Activated CD4-positive, alpha-beta T cell treated with anti-CD3 and anti-CD28 coated beads, Interleukin-2, amount 10 ng/mL, durations not matched to agents 24 days and 14 days (primary cell): ENCODE data around the gene PSMC4. TPM values are rescaled to one million over a fixed set of nuclear protein-coding genes. Genes with fewer than 3 reads are reported as not detected.

Source experiments
- DNase-seq: peaks from one replicate; pipeline ENCODE4 v3.0.0; 2022
- H3K27ac Mint-ChIP-seq: one replicate; pipeline ENCODE4 v1.8.0; 2022; ENCODE audit warnings: mild to moderate bottlenecking, mixed read lengths
- H3K27me3 Mint-ChIP-seq: one replicate; pipeline ENCODE4 v1.8.0; 2022; ENCODE audit warnings: mixed read lengths
- H3K36me3 Mint-ChIP-seq: one replicate; pipeline ENCODE4 v1.8.0; 2022; ENCODE audit warnings: low read depth, mild to moderate bottlenecking, mixed read lengths
- H3K4me1 Mint-ChIP-seq: one replicate; pipeline ENCODE4 v1.8.0; 2021; ENCODE audit warnings: mixed read lengths
- H3K4me3 Mint-ChIP-seq: one replicate; pipeline ENCODE4 v1.8.0; 2022; ENCODE audit warnings: mild to moderate bottlenecking, moderate library complexity, mixed read lengths
- H3K9me3 Mint-ChIP-seq: one replicate; pipeline ENCODE4 v1.8.0; 2021; ENCODE audit warnings: mixed read lengths
- intact Hi-C: fragments of 100-400 bp; cut with micrococcal nuclease; formaldehyde crosslinking; loops from one replicate; pipeline ENCODE4 v1.15.1; 2023
- total RNA-seq: library from RNA; stranded (reverse); gene quantifications from 2 replicates; pipeline ENCODE4 v1.2.3, GENCODE V29; 2022

Gene PSMC4
- total RNA-seq, result 192 and 193 TPM in 2 replicates

DNA sequence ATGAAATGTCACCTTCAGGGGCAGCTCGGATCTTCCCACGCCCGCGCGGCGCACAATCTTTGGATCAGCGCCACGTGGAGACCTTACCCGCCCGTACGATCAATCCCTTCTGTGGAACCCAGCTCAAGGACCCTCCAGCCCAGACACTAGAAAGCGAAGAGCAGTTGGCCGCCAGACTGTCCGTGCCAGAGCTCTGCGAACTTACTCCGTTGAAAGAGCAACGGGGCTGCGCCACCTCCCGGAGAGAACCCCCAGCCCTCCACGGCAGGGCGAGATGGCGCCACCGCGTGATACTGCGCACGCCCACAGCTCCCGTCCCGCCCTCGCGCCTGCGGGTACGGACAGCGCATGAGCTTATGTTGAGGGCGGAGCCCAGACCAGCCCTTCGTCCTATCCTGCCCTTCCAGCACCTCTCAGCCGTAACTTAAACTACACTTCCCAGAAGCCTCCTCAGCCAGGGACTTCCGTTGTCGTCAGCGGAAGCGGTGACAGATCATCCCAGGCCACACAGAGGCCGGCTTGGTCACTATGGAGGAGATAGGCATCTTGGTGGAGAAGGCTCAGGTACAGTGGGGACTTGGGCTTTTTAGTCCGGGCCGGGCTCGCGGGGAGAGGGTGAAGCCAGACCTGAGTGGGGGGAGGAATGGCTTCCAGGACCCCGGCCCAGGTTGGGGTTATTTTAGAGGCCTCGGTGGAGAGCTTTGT, at the start of gene PSMC4:
Gene PSMC4 (plus strand): TSS at position 491 of the 705 bp plus-strand sequence. CDS start 38 bp downstream, at position 529.
- Mint-ChIP-seq H3K4me3 (peak within 1 kb of the TSS; percentile 95), H3K4me1 (peaks cover 57% of the 10 kb centered on the region), H3K27me3 (no peaks in the 10 kb centered on the region), H3K36me3 (peaks cover 57% of the 10 kb centered on the region), H3K9me3 (no peaks in the 10 kb centered on the region), H3K27ac (peak within 1 kb of the TSS; percentile 98)
- intact Hi-C loops, result loop anchor here (1.0 to 5.0 kb wide), 11 partner anchors 11 to 1120 kb away; partner anchors contain the start of genes FBL, SERTAD3, ZNF546 and ZNF780A
- peak; percentile 100 for DNase-seq

DNA sequence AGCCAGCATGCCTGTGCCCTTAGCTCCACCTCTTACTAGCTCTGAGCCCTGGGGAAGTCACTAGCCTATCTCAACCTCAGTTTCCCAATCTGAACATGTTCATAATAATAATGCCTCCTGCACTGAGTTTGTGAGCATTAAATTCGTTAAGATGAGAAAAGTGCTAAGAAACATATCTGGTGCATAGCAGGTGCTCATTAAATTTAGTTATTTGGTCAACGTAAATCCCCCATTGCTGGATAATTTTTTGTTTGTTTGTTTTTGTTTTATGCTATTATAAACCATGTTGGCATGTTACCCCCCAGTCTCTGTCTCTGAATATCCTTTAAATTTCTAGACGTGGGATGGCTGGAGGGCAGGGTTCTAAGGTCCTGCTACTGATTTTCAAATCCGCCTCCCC, 47.1 kb upstream of the PSMC4 start:
- no peak overlapping the region for H3K27ac Mint-ChIP-seq
- no peaks in the 10 kb centered on the region for H3K9me3 Mint-ChIP-seq
- H3K4me3 Mint-ChIP-seq, result no peak overlapping the region
- no peaks in the 10 kb centered on the region for H3K36me3 Mint-ChIP-seq
- H3K4me1 Mint-ChIP-seq, result peaks cover 6% of the 10 kb centered on the region
- no peaks in the 10 kb centered on the region for H3K27me3 Mint-ChIP-seq
- DNase-seq, result no peak
- intact Hi-C loops, result no loop called here

DNA sequence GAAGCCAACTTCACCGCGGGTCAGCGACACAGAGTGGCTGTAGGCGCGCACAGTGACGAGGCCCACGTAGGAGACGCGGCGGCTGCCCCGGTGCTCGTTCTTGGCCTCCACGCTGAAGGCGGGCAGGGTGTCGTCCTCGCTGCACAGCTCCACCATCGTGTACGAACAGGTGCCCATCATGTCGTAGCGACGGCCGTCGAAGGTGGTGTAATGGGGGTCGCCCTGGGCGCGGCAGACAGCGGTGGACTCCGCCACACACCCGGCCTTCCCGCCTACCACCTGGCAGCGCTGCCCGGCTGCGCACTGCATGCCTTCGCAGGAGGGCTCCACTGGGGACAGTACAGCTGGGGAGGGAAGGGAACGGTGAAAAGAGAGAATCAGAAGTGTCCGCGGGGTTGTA, 46.6 kb upstream of the PSMC4 start:
- Mint-ChIP-seq H3K4me1 (peaks cover 6% of the 10 kb centered on the region), H3K36me3 (no peaks in the 10 kb centered on the region), H3K27me3 (no peaks in the 10 kb centered on the region), H3K4me3 (no peak overlapping the region), H3K9me3 (no peaks in the 10 kb centered on the region), H3K27ac (no peak overlapping the region)
- DNase-seq, result no peak
- intact Hi-C loops, result no loop called here

DNA sequence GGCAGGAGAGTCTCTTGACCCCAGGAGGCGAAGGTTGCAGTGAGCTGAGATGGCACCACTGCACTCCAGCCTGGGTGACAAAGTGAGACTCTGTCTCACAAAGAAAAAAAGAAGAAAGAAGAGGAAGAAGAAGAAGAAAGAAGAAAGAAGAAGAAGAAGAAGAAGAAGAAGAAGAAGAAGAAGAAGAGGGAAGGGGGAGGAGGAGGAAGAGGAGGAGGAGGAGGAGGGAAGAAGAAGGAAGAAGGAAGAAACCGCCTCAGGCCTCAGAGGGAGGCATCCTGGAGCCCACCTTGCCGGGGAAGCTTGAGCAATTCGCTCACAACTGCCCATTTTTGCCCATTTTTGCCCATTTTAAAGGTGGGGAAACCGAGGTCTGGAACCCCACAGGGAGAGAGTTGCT, 46.0 kb upstream of the PSMC4 start:
- DNase-seq, result no peak
- no peak overlapping the region for H3K4me3 Mint-ChIP-seq
- peaks cover 5% of the 10 kb centered on the region for H3K9me3 Mint-ChIP-seq
- peaks cover 2% of the 10 kb centered on the region for H3K36me3 Mint-ChIP-seq
- H3K4me1 Mint-ChIP-seq, result peaks cover 6% of the 10 kb centered on the region
- H3K27ac Mint-ChIP-seq, result no peak overlapping the region
- H3K27me3 Mint-ChIP-seq, result peaks cover 2% of the 10 kb centered on the region
- intact Hi-C loops, result no loop called here

DNA sequence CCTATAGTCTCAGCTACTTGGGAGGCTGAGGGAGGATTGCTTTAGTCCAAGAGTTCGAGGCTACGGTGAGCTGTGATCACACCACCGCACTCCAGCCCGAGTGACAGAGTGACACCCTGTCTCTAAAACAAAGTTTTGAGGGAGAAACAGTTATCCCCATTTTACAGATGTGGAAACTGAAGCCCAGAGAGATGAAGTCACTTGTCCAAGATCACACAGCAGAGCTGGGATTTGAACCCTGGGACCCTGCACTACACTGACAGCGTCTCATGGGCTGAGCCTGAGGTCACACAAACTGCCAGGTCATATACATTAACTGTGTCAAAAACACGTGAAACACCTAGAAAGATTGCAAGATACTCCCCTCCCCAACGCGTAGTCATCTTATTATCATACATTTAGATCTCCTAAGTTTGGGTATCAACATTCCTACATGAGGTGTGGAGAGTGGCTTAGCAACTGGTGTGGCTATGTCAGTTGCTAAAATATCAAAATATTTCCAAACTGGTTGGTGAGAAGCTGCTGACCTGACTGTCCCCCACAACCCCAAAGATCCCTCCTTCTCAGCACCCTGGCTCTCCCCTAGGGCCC, 44.7 kb upstream of the PSMC4 start:
- Mint-ChIP-seq H3K9me3 (peaks cover 6% of the 10 kb centered on the region), H3K27me3 (peaks cover 2% of the 10 kb centered on the region), H3K36me3 (peaks cover 2% of the 10 kb centered on the region), H3K4me3 (no peak overlapping the region), H3K4me1 (peaks cover 6% of the 10 kb centered on the region), H3K27ac (no peak overlapping the region)
- DNase-seq, result no peak
- intact Hi-C loops, result no loop called here

DNA sequence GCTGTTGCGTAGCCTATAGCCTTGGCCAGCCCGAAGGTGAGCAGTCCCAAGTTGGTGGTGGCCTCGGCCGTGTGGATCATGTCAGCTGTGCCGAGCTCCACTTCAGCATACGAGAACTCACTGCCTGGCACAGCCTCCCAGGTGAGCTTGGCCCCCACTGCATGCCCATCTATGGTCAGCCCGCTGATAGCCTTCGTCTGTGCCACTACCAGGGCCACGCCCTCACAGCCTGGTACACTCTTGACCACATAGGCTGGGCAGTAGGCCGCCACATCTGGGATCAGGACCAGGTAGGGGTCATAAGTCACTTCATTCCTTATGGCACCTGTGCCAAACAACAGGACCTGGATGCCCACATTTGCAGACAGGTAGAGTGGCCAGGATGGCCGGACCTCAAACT, 43.9 kb upstream of the PSMC4 start:
- Mint-ChIP-seq H3K27ac (no peak overlapping the region), H3K4me3 (no peak overlapping the region), H3K27me3 (peaks cover 3% of the 10 kb centered on the region), H3K36me3 (peaks cover 2% of the 10 kb centered on the region), H3K9me3 (peaks cover 6% of the 10 kb centered on the region), H3K4me1 (peaks cover 6% of the 10 kb centered on the region)
- DNase-seq, result no peak
- intact Hi-C loops, result no loop called here

DNA sequence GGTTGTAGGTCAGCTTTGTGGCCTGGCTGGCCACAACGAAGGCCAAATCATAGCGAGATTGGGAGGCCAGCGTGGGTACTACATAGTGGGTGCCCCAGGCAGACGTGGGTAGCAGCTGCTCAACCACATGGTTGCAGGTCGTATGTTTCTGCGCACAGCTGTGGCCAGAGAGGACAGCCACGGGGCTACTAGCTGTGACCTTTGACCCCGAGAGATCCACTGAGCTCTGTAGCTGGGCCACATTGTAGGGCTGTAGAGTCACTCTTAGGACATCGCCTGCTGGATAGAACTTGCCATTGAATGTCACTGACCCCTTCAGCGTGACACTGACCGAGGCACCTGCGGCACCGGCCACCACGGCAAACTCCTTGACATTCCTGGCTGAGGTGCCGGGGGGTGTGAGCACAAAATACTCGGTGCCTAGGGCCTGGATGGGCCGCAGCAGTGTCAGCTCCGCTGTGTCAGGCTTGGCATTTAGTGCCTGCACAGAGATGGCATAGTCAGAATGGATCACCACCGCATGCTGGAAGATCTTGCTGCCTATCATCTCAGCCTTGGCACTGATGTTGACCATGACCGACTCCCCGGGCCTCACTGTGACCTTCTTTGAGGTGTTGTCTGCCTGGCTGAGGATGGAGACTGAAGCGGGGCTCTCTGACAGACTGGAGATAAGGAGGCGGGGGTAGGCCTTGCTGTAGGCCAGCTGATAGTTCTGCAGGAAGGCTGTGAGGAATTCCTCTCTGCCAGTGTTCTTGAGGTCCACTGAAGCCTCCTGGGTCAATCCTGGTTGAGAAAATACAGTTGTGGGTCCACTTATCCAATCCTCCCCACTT, 43.2 kb upstream of the PSMC4 start:
- intact Hi-C loops, result no loop called here
- Mint-ChIP-seq H3K27ac (peak overlapping the region; percentile 51), H3K4me3 (no peak overlapping the region), H3K36me3 (peaks cover 2% of the 10 kb centered on the region), H3K4me1 (peaks cover 6% of the 10 kb centered on the region), H3K9me3 (peaks cover 6% of the 10 kb centered on the region), H3K27me3 (peaks cover 4% of the 10 kb centered on the region)
- no peak for DNase-seq

DNA sequence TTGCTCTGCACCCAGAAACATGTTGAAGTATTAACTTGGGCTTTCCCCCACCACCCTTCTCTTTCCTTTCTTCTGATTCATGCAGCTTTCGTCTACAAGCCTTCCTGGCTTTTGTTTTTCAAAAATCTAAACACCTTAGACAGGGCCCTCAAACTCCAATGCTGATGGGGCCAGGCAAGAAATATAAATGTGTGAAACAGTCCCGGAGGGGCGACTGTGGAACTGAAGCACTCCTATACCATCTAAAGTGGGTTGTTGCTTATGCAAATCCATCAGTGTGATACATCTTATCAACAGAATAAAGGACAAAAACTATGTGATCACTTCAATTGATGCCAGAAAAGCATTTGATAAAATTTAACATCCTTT, 42.6 kb upstream of the PSMC4 start:
- H3K27me3 Mint-ChIP-seq, result peaks cover 4% of the 10 kb centered on the region
- intact Hi-C loops, result no loop called here
- no peak for DNase-seq
- H3K9me3 Mint-ChIP-seq, result peaks cover 6% of the 10 kb centered on the region
- no peak overlapping the region for H3K4me3 Mint-ChIP-seq
- H3K36me3 Mint-ChIP-seq, result peaks cover 2% of the 10 kb centered on the region
- no peak overlapping the region for H3K27ac Mint-ChIP-seq
- peaks cover 6% of the 10 kb centered on the region for H3K4me1 Mint-ChIP-seq

DNA sequence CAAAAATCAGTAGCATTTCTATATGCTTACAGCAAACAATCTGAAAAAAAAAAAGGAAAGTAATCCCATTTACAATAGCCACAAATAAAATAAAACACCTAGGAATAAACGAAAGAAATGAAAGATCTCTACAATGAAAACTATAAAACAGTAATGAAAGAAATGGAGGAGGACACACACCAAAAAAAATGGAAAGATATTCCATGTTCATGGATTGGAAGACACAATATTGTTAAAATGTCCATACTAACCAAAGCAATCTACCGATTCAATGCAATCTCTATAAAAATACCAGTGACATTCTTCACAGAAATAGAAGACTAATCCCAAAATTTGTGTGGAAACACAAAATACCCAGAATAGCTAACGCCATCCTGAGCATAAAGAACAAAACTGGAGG, 41.2 kb upstream of the PSMC4 start:
- H3K9me3 Mint-ChIP-seq, result peaks cover 6% of the 10 kb centered on the region
- H3K36me3 Mint-ChIP-seq, result peaks cover 2% of the 10 kb centered on the region
- no peak overlapping the region for H3K27ac Mint-ChIP-seq
- peaks cover 10% of the 10 kb centered on the region for H3K4me1 Mint-ChIP-seq
- H3K4me3 Mint-ChIP-seq, result no peak overlapping the region
- no peak for DNase-seq
- intact Hi-C loops, result no loop called here
- H3K27me3 Mint-ChIP-seq, result peaks cover 4% of the 10 kb centered on the region

DNA sequence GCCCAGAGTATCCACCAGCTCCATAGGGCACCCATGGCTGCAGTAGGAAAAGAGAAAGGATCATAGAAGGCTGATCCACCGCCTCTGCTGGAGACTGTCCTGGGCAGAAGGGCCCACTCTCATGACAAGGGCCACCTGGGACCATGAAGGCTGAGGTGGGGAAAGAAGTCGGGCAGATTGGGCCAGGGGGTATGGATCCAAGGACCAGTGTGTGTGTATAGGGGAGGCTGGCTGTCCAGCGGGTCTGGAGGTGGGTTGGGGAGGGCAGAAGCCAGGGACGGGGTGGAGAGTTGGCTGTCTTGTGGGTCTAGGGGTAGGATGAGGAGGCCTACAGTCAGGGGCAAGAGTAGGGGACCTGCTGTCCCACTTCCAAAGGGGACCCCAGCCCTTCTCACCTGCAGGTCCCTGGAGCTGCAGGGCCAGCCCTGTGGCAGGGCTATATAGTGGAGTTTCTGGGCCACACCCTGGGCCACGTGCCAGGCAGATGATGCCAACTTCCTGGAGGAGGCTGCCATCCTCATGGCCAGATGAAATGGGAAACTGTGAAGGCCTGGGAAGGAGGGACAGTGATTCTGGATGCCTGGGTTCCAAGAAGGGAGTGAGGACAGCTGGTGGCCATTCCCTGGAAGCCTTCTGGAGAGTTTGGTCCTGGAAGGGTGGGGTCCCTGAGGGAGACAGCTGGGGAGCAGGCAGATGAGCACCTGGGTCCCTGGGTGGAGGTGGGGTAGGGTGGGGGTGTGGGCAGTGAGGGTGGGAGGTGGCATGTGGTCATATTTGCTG, 36.2 kb upstream of the PSMC4 start, which contains the start of gene FCGBP:
Gene FCGBP (minus strand): TSS at position 51 of the 780 bp plus-strand sequence.
- intact Hi-C loops, result no loop called here
- Mint-ChIP-seq H3K4me1 (peaks cover 35% of the 10 kb centered on the region), H3K36me3 (peaks cover 4% of the 10 kb centered on the region), H3K9me3 (peaks cover 10% of the 10 kb centered on the region), H3K27ac (peak within 1 kb of the TSS; percentile 84), H3K27me3 (peaks cover 2% of the 10 kb centered on the region), H3K4me3 (peak within 1 kb of the TSS; percentile 31)
- DNase-seq, result no peak

DNA sequence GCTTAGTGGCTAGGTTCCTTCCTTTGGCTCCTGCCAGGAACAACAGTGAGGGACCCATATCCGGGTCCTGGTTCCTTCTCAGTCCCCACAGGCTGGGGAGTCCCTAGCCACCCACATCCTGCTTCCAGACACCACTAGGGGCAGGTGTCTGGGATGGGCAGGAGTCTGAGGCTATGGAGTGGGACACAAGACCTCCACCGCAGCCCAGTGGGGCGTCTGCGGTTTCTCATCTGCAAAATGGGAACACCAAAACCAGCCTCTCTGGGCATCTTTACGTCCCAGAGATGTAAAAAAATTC, 35.7 kb upstream of the PSMC4 start:
- Mint-ChIP-seq H3K4me3 (no peak overlapping the region), H3K36me3 (peaks cover 6% of the 10 kb centered on the region), H3K4me1 (peaks cover 38% of the 10 kb centered on the region), H3K9me3 (peaks cover 10% of the 10 kb centered on the region), H3K27me3 (peaks cover 4% of the 10 kb centered on the region), H3K27ac (peak overlapping the region; percentile 84)
- DNase-seq, result no peak
- intact Hi-C loops, result no loop called here

DNA sequence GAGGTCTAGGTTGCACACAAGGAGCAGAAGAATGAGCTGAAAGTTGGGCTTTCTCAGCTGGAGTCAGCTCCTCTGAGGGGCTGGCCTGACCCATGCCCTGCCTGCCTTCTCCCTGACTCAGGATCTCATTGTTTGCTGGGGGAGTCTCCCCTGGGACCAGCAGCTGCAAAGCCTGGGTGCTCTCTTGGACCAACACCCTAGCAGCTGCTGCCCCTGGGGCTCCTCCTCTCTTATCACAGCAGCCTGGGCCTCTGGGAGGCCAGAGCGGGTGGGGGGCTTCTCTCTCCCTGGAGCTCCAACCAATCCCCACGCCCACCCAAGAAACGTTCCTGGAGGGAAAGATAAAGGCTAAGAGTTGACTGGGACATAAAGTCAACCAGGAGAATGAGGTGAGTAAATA, 34.9 kb upstream of the PSMC4 start:
- H3K4me3 Mint-ChIP-seq, result peak overlapping the region; percentile 35
- H3K27me3 Mint-ChIP-seq, result peaks cover 4% of the 10 kb centered on the region
- DNase-seq, result no peak
- intact Hi-C loops, result loop anchor here (2.0 kb wide), 1 partner anchor 17 kb away; no protein-coding TSS in a partner anchor
- H3K9me3 Mint-ChIP-seq, result peaks cover 13% of the 10 kb centered on the region
- peaks cover 45% of the 10 kb centered on the region for H3K4me1 Mint-ChIP-seq
- H3K27ac Mint-ChIP-seq, result peak overlapping the region; percentile 84
- peaks cover 14% of the 10 kb centered on the region for H3K36me3 Mint-ChIP-seq

DNA sequence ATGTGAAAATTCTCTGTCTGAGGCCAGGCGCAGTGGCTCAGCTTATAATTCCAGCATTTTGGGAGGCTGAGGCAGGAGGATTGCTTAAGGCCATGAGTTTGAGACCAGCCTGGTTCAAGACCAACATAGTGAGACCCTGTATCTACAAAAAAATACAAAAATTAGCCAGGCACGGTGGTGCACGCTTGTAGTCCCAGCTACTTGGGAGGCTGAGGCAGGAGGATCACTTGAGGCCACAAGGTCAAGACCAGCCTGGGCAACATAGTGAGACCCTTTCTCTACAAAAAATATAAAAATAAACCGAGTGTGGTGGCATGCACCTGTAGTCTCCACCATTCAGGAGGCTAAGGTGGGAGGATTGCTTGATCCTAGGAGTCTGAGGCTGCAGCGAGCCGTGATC, 34.3 kb upstream of the PSMC4 start:
- Mint-ChIP-seq H3K27ac (peak overlapping the region; percentile 84), H3K27me3 (peaks cover 4% of the 10 kb centered on the region), H3K4me3 (peak overlapping the region; percentile 47), H3K9me3 (peaks cover 13% of the 10 kb centered on the region), H3K4me1 (peaks cover 51% of the 10 kb centered on the region), H3K36me3 (peaks cover 16% of the 10 kb centered on the region)
- no peak for DNase-seq
- intact Hi-C loops, result loop anchor here (1.0 to 2.0 kb wide), 2 partner anchors 16 to 35 kb away; partner anchors contain the start of gene PSMC4
